Measurements from ENCODE around the gene GPHN. TPM values are rescaled to one million over a fixed set of nuclear protein-coding genes. Genes with fewer than 3 reads are reported as not detected.
A peak's percentile ranks its signal among the peaks of the same experiment; 100 is the strongest.

GPHN gene
- total RNA-seq, 1 donor from 2014 or later, result 11.8 TPM

GRCh38 chr14:66972469-66972868, 464.5 kb downstream of the GPHN start:
- no peak for FAIRE-seq
- Histone ChIP-seq H3K27me3 (ENCODE audit: control insufficient read depth, insufficient read depth, low read length) (no peaks in the 10 kb centered on the region), H3K36me3 (ENCODE audit: control insufficient read depth, insufficient read depth, low read length) (no peaks in the 10 kb centered on the region), H3K4me3 (ENCODE audit: low read depth, low read length) (no peak overlapping the region)
- TF ChIP-seq CTCF (IDR thresholded peaks at IDR 0.05; ENCODE audit: insufficient read depth, low read length, severe bottlenecking), result no peak
- DNase-seq (ENCODE audit: low read depth), result no peak

GRCh38 chr14:66974397-66975025, 466.6 kb downstream of the GPHN start:
- Histone ChIP-seq H3K4me3 (ENCODE audit: low read depth, low read length) (no peak overlapping the region), H3K27me3 (ENCODE audit: control insufficient read depth, insufficient read depth, low read length) (no peaks in the 10 kb centered on the region), H3K36me3 (ENCODE audit: control insufficient read depth, insufficient read depth, low read length) (no peaks in the 10 kb centered on the region)
- TF ChIP-seq CTCF (IDR thresholded peaks at IDR 0.05; ENCODE audit: insufficient read depth, low read length, severe bottlenecking), result no peak
- peak; percentile 76 for DNase-seq (ENCODE audit: low read depth)
- FAIRE-seq, result no peak

GRCh38 chr14:66975251-66975650, 467.3 kb downstream of the GPHN start:
- Histone ChIP-seq H3K27me3 (ENCODE audit: control insufficient read depth, insufficient read depth, low read length) (no peaks in the 10 kb centered on the region), H3K36me3 (ENCODE audit: control insufficient read depth, insufficient read depth, low read length) (no peaks in the 10 kb centered on the region), H3K4me3 (ENCODE audit: low read depth, low read length) (no peak overlapping the region)
- no peak for DNase-seq (ENCODE audit: low read depth)
- TF ChIP-seq CTCF (IDR thresholded peaks at IDR 0.05; ENCODE audit: insufficient read depth, low read length, severe bottlenecking), result no peak
- FAIRE-seq, result no peak

GRCh38 chr14:66979101-66979974, 471.4 kb downstream of the GPHN start:
- H3K36me3 ChIP-seq (ENCODE audit: control insufficient read depth, insufficient read depth, low read length), result no peaks in the 10 kb centered on the region
- H3K4me3 ChIP-seq (ENCODE audit: low read depth, low read length), result no peak overlapping the region
- DNase-seq (ENCODE audit: low read depth) (no peak), FAIRE-seq (no peak)
- no peaks in the 10 kb centered on the region for H3K27me3 ChIP-seq (ENCODE audit: control insufficient read depth, insufficient read depth, low read length)
- TF ChIP-seq CTCF (IDR thresholded peaks at IDR 0.05; ENCODE audit: insufficient read depth, low read length, severe bottlenecking), result no peak

GRCh38 chr14:66982247-66982646, 474.3 kb downstream of the GPHN start:
- H3K4me3 ChIP-seq (ENCODE audit: low read depth, low read length), result no peak overlapping the region
- DNase-seq (ENCODE audit: low read depth) (no peak), FAIRE-seq (no peak)
- H3K27me3 ChIP-seq (ENCODE audit: control insufficient read depth, insufficient read depth, low read length), result no peaks in the 10 kb centered on the region
- TF ChIP-seq CTCF (IDR thresholded peaks at IDR 0.05; ENCODE audit: insufficient read depth, low read length, severe bottlenecking), result no peak
- no peaks in the 10 kb centered on the region for H3K36me3 ChIP-seq (ENCODE audit: control insufficient read depth, insufficient read depth, low read length)
